HS-5 (cell line): ENCODE results near the gene KNOP1.

Experiments used
- DNase-seq: peaks from one replicate; pipeline ENCODE4 v3.0.0-alpha.2; 2012; ENCODE audit warnings: low read depth

Gene KNOP1

GRCh38 chr16:19717741-19718623 is at the start of gene KNOP1, which contains the start of gene IQCK:
KNOP1 (minus strand) TSS chr16:19718227; CDS start chr16:19715035, 3,192 bp downstream.
IQCK (plus strand) TSS chr16:19718271; CDS start chr16:19718307, 36 bp downstream.
- DNase-seq, result peak; percentile 33

DNA sequence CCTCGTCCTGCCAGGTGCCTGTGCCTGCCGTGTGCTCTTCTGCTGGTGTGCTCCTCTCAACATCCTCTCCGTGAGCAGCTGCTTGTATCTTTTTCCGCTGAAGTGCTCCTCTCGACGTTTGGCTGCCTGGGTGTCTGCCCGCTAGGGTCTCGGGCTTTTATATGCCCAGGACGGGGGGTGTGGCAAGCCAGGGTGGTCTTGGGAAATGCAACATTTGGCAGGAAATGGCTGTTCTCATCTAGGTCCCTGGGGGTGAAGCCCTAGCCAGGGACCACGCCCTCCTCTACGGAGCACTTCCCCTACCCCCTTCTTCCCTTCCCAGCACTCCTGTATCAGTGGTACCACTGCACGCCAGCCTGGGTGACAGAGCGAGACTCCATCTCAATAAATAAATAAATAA is 49.5 kb upstream of the KNOP1 start:
- DNase-seq, result no peak

DNA sequence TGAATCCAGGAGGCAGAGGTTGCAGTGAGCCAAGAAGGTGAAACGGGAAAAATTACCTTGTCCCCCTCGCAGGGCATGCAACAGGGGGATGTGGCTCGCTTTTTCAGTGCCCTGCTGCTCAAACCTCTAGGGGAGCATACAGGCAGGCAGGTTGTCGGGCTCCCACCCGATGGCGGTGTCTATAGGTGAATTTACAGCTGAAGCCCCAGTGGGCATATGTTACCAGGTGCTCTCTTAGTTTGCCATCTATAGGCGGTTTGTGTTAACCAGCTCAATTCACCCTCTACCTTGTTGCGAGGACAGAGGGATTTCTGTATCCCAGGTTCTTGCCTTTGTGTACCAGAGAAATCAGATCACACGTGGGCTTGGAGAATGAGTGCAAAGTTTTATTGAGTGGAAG is 49.0 kb upstream of the KNOP1 start:
- no peak for DNase-seq

- no peak for DNase-seq
Measured at GRCh38 chr16:19766554-19766884, 48.5 kb upstream of the KNOP1 start.

- no peak for DNase-seq
Measured at GRCh38 chr16:19765860-19766553, 48.0 kb upstream of the KNOP1 start.

- no peak for DNase-seq
Measured at GRCh38 chr16:19760356-19761060, 42.5 kb upstream of the KNOP1 start.

- no peak for DNase-seq
Measured at GRCh38 chr16:19757762-19758595, 40.0 kb upstream of the KNOP1 start.

GRCh38 chr16:19757026-19757425 is 39.0 kb upstream of the KNOP1 start:
- DNase-seq, result no peak

DNA sequence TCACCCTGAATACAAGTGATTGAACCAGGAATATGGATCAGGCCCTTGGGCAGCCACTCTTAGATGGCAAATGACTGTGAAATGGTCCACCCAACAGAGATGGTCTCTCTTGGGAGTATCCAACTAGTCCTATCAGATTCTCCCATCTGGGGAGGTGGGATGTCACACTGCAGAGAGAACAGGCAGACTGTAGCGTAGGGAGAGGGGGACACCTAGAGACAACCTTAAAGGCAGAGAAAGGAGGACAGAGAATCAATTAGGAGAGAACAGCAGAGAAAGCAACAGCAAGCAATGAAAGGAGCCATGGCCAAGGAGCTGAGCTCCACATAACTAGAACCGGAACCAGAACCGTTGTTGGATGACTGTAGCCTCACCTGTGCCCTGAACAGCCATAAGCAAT is 37.2 kb upstream of the KNOP1 start:
- DNase-seq, result no peak

GRCh38 chr16:19754644-19755036 is 36.6 kb upstream of the KNOP1 start:
- DNase-seq, result no peak

DNA sequence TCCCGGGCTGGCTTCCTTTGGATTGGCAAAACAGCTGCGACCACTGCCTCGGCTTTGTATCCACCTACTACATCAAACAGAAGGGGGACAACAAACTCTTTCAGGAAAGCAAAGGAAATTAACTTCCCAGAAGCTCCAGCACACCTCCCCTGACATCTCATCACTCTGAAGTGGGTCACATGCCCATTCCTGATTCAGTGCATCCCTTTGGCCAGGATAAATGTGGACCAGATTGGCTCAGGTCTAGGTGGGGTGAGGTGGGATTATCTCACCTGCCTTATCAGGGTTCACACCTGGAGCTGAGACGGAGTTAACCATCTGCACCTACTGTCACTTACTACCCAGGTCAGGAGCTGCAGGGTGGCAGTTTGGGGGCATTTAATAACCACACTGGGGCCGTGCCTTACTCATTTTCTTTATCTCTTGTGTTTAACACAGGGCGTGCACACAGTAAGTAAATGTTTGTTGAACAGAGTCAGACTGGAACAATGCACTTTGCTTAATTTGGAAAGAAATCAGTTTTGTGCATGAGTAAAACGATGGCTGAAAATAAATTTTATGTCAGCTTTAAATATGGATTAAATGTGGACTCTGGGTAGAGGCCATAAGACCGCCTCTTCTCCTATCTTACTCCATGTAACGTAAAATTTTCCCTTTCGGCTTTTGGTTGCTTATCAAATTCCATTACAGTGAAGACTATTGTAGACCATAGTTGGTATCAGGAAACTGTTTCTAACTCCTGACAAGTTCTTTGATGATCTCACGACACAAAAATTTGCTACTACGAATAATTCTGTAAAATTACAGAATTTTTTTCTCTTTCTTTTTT is 36.0 kb upstream of the KNOP1 start:
- peak; percentile 61 for DNase-seq

DNA sequence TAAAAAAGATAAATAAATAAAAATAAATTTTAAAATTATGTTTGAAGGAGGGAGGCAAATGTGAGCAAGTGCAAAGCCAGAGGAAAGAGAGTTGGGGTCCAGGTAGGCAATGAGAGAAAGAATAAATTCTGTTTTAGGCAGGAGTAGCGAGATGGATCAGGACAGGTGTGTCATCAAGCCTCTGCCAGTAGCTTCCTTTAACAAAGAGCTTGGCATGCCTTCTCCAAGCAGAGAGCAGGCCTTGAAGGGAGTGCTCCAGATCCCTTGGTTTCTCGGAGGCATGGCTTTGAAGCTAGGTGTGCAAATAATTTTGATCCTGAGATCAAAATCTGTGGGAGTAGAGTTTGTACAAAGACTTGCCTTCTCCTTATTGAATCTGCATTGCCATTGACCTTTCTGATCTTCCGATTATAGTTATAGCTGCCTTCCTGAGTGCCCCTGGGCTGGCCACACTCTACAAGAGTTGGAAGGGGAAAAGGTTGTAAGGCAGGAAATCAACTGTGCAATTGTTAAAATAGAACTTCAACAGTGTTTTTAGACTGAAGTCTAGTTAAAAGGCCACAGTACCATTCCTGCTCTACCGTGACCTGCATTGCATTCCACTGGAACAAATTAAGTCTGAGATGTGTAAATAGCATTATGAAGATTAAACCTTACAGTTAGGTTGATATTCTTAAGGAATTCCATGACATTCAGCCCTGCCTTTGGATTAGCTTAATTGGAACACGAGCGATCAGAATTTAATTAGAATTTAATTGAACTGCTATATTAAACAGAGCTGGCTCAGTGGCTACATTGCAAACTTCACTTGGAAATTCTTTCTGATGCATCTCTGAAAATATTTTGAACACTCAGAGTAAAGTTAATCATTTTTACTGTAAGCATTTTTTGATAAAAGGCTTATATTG is 33.7 kb upstream of the KNOP1 start:
- DNase-seq, result no peak

GRCh38 chr16:19749571-19750080 is 31.6 kb upstream of the KNOP1 start:
- no peak for DNase-seq

DNA sequence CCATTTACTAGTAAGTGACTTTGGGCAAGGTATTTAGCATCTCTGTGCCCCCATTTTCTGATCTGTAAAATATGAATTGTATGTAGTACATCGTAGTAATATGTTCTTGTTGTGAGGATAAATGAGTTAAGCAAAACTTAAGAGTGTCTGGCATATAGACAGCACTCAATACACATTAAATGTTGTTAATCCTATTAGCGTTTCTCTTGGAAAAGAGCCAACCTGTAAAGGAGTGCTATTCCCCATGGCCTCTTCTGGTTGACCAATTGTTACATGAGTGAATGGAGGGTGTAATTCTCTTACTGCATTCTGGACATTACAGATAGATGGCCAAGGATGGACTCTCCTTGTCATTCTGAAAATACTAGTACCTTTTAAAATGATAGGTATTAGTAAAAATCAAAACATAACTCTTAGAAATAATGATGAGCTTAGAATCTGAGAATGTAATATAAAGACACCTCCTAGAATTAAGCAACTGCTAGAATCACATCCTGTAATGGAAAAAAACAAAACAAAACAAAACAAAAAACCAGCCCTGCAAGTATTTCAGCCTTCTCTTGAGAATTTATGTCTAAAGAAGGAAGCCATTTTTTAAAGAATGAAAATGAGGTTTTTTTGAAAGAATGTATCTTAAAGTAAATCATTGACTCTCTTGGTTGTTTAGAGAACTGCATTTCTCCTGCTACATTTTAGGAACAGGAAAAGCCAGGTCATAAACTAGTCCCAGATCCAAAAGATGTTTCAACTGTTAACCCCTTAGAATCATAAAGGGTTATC is 30.6 kb upstream of the KNOP1 start:
- no peak for DNase-seq

- no peak for DNase-seq
Measured at GRCh38 chr16:19746561-19746960, 28.5 kb upstream of the KNOP1 start.

DNA sequence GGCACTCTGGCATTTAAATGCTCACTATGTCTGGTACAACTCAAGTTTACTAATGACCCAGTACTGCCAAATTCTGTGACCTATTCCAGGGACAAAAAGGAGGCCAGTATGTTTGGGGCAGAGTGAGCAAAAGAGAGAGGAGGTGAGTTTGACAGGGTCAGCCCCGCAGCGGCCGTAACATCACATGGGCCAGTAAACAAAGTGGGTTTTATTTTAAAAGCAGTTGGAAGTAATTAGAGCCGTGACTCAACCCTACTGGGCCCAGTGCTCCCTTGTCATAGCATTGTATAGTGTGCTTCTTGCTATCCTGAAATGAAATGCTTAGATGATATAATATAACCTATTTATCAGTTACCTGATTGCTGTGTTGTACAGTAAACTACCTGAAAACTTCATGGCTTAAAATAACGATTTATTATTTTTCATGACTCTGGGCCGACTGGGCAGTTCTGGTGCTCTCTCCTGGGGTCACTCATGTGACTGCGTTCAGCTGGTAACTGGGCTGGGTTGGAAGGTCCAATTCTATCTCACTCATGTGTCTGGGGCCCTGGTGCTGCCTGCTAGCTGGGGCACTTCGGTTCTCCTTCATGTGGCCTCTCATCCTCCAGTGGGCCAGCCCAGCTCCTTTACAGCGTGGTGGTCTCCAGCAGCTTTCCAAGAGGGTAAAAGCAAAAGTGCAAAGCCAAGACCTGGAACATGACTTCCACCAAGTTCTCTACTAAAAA is 27.4 kb upstream of the KNOP1 start:
- DNase-seq, result peak; percentile 14

- no peak for DNase-seq
Measured at GRCh38 chr16:19744670-19745069, 26.6 kb upstream of the KNOP1 start.

- DNase-seq, result no peak
Measured at GRCh38 chr16:19743816-19744159, 25.8 kb upstream of the KNOP1 start.
